Amniotic stem cell (primary cell): ENCODE measurements around the gene PTPRB.

Experiments used
- DNase-seq: peaks from one replicate; lab custom pipeline; 2025; lab: John Stamatoyannopoulos, UW

The PTPRB gene

DNA sequence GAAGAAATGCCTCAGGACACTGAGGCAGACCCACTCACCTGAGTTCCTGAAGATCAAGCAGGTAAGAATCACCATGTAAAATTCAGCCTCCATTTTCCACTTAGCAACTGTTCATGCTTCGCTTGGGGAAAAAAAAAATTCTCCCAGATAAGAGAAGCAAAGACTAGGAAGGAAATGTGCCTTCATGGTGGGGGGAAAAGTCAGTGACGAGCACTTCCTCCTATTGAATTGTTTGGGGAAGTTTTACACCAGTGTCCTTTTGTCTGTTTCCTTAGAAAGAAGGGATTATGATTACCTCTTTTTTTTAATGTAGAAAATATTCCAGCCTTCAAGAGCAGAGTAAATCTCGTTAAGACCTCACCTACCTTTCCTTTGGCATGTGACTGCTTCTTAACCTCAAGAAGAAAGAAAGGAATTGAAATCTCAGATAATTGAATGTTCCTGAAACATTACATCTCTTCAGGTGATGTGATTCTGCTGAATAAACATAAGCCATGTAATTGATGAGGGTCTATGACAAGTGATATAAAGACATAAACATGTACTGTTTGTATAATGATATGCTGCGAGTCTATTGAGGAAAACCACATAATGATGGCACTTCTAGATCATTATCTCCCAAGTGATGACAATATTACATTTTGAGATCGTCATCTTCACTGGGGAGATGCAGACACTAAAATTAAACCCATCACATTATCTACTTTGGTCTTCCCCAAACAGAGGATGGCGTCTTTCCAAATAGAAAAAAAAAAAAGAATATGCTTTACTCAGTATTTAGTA is at the start of gene PTPRB:
Gene PTPRB, minus strand, starts transcription at position 127 of the 783 bp plus-strand sequence. Its CDS starts 34 bp downstream, at position 93.
- DNase-seq, result no peak

- no peak for DNase-seq
Observed at GRCh38 chr12:70686907-70687306, 49.7 kb upstream of the PTPRB start.

DNA sequence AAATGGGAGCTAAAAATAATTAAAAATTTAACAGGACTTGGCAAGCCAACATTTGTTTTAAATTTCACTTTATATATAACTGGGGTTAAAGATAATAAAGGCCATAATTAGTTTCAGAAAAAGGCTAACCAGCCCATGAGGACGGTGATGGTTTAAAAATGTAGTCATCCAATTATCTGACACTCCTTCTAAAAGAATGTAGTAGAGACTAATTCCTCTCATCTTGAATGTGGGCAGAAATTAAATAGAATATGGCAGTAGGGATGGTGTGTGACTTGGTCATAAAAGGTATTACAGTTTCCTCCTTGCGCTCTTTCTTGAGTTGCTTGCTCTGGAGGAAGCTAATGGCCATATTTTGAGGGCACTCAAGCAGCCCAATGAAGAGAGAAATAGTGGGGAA is 49.1 kb upstream of the PTPRB start:
- DNase-seq, result no peak

DNA sequence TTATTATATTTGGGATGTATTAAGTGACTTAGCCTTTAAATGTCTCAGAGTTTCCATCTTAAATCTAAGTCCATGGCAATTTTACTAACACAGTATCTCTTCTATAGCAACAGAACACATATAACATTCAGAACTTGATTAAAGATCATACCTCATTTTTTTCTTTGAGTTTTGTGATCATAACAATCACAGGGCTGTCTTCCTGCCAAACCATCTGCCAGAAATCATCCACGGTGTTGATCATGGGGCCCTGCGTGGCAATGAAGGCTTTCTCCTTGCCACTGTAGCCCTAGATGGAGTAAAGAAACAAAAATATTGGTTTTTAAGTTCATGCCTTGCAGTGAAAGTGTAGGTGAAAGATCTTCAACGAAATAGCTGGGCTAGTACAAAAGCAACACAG is 46.7 kb upstream of the PTPRB start:
- DNase-seq, result no peak

DNA sequence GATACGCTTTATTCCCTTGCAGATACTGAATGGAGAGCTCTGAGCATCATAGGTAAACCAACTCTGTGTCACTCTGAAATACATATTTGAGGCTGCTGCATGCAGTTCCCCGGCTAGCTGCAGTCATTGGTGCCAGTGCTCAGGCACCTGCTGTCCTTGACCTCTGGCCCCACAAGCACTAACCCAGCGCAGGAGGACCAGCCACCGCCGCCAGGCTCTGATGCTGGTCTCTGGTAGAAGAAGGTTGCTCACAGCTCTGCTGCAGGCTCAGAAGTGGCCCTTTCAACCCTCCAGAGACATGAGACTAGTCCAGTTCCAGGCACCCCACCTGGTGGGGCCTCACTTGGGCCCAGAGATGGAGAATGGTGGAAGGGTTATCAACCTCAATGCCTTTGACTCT is 34.5 kb upstream of the PTPRB start:
- DNase-seq, result no peak

DNA sequence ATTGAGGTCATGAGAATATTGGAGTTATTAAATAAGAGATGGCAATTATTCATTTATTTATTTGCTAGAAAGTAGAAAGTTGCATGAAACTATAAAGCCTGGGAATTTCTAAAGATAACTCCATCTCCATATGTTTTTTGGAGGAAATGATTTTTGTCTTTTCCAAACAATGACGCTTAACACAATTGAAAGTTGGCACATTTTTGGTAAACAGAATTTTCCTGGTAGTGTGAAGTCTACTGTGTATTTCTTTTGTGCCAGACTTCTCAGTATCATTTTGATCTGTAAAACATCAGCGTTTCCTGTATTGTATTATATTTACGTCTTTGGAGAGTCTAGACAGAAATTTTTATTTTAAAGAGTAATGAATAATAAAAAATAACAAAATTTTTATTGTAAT is 33.7 kb upstream of the PTPRB start:
- DNase-seq, result no peak

GRCh38 chr12:70667253-70667652 is 30.0 kb upstream of the PTPRB start:
- no peak for DNase-seq

- no peak for DNase-seq
Observed at GRCh38 chr12:70666364-70666763, 29.1 kb upstream of the PTPRB start.

DNA sequence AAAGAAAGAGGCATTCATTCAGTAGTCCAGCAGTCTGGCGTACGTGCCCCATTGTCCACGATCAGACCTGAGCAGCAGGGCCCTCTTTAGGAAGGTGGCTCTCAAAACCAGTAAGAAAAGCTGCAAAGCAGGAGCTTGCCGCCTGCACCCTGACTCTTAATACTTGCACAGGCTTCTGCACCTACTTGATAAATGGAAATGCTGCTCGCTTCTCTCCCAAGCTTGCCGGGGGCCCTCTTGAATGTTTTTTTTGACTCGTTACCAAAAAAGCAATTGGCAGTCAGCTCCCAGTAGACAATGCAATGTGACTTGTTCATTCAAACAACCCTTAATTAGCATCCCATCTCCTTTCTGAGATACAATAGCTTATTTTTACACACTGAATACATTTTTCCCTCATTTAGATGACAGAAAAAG is 27.2 kb upstream of the PTPRB start:
- DNase-seq, result no peak

GRCh38 chr12:70663838-70664237 is 26.6 kb upstream of the PTPRB start:
- no peak for DNase-seq

DNA sequence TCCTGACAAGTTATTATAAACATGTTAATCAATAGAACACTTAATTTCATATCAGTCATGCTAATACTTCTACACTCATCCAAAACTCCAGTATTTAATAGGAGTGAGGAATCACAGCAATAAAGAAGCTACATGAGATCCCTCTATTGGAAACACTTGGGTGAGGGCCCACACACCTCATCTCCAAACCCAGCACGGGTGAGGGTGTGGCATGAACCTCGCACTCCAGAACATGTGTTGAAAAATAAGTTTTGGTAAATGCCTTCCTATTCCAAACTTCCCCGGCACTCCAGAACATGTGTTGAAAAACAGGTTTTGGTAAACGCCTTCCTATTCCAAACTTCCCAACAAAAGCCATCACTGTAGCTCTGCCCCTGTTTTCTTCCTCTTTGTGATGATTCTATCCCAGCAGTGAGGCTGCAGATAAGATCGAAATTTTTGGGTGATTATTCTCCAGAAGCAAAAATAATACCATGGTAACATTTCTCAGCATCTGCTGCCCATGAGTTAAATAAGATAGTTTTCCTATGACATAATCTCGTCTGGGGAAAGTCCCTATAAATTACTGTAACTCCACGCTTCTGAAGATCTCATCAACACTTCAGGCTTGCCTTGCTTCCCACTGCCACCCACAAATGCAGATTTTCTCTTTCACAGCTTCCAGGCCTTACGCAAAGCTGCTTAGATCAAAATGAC is 24.4 kb upstream of the PTPRB start:
- DNase-seq, result peak; percentile 72

DNA sequence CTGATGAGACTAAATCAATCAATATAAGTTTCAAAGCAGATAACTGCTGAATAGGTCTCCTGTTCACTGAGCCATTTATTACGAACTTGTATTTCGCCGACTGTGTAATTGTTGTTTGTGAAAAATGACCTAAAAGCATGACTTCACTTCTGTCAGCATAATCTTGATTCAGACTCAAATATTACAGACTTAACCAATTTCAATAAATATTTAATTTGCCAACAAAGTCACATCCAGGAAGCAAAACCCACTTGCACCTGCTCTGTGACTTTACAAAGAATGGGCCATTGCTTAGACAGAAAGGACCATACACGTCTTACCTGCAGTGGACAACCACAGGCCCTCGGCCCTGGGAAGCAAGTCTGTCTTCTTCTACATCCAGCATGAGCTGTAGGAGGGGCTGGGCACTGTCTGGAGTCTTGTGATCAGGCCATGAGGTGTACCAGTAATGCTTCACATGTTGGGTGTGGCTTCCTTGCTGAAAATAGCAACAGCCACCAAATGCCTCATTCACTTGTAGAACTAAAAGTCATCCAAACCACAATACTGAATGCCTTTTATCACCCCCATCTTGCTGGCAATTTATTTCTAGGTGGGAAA is 23.5 kb upstream of the PTPRB start:
- DNase-seq, result no peak

GRCh38 chr12:70660002-70660604 is 22.9 kb upstream of the PTPRB start:
- no peak for DNase-seq

GRCh38 chr12:70659077-70659606 is 21.9 kb upstream of the PTPRB start:
- DNase-seq, result no peak

GRCh38 chr12:70657616-70658286 is 20.5 kb upstream of the PTPRB start:
- no peak for DNase-seq

DNA sequence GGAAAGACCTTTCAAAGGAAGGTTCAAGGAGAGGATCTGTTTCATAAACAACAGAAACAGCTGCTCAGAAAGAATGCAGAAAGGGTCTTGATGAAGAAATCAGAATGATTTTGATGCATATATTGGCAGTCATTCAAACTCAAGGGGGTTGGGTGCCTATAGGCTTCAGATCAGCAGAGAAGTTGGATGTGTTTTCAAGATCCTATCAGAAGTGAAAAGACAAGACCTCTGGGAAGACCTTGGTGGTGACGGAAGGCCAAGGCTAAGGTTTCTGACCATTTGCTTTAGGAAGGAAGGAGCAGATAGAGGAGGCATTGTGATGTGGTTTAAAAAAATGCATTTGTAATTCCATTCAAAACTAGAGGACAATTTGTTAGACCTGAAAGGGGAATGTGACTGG is 15.2 kb upstream of the PTPRB start:
- DNase-seq, result no peak

DNA sequence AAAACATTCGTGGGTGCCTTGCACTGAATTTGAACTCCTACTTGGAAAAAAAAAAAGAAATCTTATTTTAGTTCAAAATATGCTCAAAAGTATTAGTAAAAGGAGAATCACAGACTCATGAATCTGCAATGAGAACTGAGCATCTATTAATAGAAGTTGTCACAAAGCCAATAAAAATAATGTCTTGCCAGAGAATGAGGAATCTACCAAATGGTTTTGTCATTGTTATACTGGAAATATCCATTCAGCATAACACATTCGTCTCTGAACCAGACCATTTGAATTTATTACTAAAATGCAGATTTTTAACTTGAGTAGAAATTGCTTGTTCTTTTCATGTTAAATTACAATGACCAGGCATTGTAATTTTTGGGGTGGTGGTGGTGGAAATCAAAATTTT is 11.6 kb upstream of the PTPRB start:
- DNase-seq, result no peak

- DNase-seq, result no peak
Observed at GRCh38 chr12:70648191-70648590, 11.0 kb upstream of the PTPRB start.

DNA sequence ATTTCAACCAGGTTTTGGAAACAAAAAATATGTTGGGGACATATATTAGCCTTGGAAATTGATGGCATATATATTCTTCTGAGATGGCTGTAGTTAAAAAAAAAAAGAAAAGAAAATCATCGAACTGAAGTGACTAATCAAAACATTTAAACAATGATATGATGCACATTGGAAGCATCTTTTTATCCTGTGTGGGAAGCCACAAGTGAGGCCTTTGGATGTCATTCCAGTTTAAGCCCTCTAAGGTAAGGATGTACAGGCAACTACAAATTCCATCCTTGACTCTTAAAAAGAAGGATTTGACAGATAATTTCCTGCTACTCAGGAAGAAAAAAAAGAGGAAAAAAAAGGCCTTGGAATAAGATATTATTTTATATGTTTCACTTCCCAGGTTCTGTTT is 9.6 kb upstream of the PTPRB start:
- DNase-seq, result no peak

DNA sequence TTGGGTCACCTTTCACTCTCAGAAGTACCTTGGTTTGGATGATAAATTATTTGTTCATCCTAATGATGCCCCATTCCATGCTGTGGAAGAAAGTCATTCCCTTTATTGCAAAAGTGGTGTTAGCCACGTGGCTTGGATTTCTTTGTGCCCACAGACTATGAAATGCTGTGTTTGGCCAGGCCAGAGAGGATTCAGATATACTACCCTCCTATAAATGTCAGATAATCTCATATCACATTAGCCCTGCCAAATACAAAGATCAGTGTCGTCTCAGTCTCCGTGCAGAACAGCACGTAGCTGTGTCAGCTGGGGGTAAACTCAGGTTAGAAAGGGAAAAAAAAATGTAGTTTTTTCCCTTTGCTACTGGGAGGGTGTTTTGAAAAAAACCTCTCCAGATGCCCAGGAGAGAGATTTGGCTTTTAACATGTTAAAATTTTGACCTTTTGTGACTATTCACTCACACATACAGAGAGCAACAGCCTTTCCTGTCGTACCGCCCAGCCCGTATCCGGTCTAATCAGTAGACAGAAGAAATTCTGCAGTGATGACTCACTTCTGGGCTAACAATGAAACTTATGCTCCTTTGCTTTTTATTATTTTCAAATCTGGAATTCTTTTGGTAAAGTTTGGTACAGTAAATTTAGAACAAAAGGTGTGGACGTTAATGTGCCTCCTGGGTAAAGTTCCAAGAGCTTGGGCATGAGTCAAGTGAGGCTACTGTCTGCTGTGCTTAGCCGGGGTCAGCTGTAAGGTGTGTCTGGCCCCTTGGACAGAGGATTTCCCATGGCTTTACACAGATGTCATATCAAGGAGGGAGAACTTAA is 8.5 kb upstream of the PTPRB start:
- DNase-seq, result peak; percentile 39

GRCh38 chr12:70644861-70645260 is 7.6 kb upstream of the PTPRB start:
- no peak for DNase-seq
